Measurements from ENCODE around the gene PTPN21. TPM values are rescaled to one million over a fixed set of nuclear protein-coding genes. Genes with fewer than 3 reads are reported as not detected.

Gene PTPN21
- total RNA-seq, 4 donors from 2014 or later: 15.7 to 20.8 (median 17.6) TPM

- Histone ChIP-seq H3K36me3 (peaks cover 0 to 28% (median 0%) of the 10 kb centered on the region in 3 donors), H3K27ac (no peak overlapping the region), H3K4me1 (peaks cover 0 to 16% (median 0%) of the 10 kb centered on the region in 4 donors), H3K4me3 (no peak overlapping the region), H3K27me3 (no peaks in the 10 kb centered on the region), H3K9me3 (no peaks in the 10 kb centered on the region)
- DNase-seq: no peak
- TF ChIP-seq CTCF (IDR thresholded peaks at IDR 0.05): no peak
- TF ChIP-seq POLR2A (IDR thresholded peaks at IDR 0.05): no peak
Observed at GRCh38 chr14:88546621-88547385, 8.0 kb downstream of the PTPN21 start.

GRCh38 chr14:88545256-88545655, 9.6 kb downstream of the PTPN21 start:
- Histone ChIP-seq H3K27ac (no peak overlapping the region), H3K27me3 (no peaks in the 10 kb centered on the region), H3K4me1 (peaks cover 0 to 6% (median 0%) of the 10 kb centered on the region in 4 donors), H3K36me3 (peaks cover 0 to 28% (median 0%) of the 10 kb centered on the region in 3 donors), H3K4me3 (no peak overlapping the region), H3K9me3 (no peaks in the 10 kb centered on the region)
- no peak for TF ChIP-seq CTCF (IDR thresholded peaks at IDR 0.05)
- no peak for TF ChIP-seq POLR2A (IDR thresholded peaks at IDR 0.05)
- no peak for DNase-seq

GRCh38 chr14:88542857-88543795, 11.7 kb downstream of the PTPN21 start:
- peaks cover 0 to 6% (median 0%) of the 10 kb centered on the region in 4 donors for H3K4me1 ChIP-seq
- H3K36me3 ChIP-seq: peaks cover 0 to 15% (median 0%) of the 10 kb centered on the region in 3 donors
- no peak overlapping the region for H3K4me3 ChIP-seq
- TF ChIP-seq POLR2A (IDR thresholded peaks at IDR 0.05): no peak
- no peak for TF ChIP-seq CTCF (IDR thresholded peaks at IDR 0.05)
- peak in 1 of 3 donors; percentile 74 for DNase-seq
- no peaks in the 10 kb centered on the region for H3K27me3 ChIP-seq
- no peaks in the 10 kb centered on the region for H3K9me3 ChIP-seq
- H3K27ac ChIP-seq: peak overlapping the region in 3 of 4 donors; percentile 33 to 73 (median 53)

GRCh38 chr14:88541324-88541723, 13.5 kb downstream of the PTPN21 start:
- H3K4me1 ChIP-seq: peaks cover 0 to 13% (median 0%) of the 10 kb centered on the region in 4 donors
- TF ChIP-seq CTCF (IDR thresholded peaks at IDR 0.05) (no peak), POLR2A (IDR thresholded peaks at IDR 0.05) (no peak)
- DNase-seq: no peak
- no peak overlapping the region for H3K4me3 ChIP-seq
- H3K9me3 ChIP-seq: no peaks in the 10 kb centered on the region
- no peaks in the 10 kb centered on the region for H3K27me3 ChIP-seq
- peaks cover 0 to 9% (median 0%) of the 10 kb centered on the region in 3 donors for H3K36me3 ChIP-seq
- H3K27ac ChIP-seq: no peak overlapping the region

- no peak overlapping the region for H3K4me3 ChIP-seq
- no peaks in the 10 kb centered on the region for H3K27me3 ChIP-seq
- no peaks in the 10 kb centered on the region for H3K9me3 ChIP-seq
- peaks cover 0 to 22% (median 2%) of the 10 kb centered on the region in 4 donors for H3K4me1 ChIP-seq
- H3K27ac ChIP-seq: peak overlapping the region in 3 of 4 donors; percentile 50 to 67 (median 67)
- DNase-seq: no peak
- no peaks in the 10 kb centered on the region for H3K36me3 ChIP-seq
- no peak for TF ChIP-seq CTCF (IDR thresholded peaks at IDR 0.05)
Observed at GRCh38 chr14:88535813-88536212, 19.0 kb downstream of the PTPN21 start.

Data from Peyer's patch (tissue), 4 donors.